ENCODE measurements around the gene HK2. TPM values are rescaled to one million over a fixed set of nuclear protein-coding genes. Genes with fewer than 3 reads are reported as not detected.
A peak's percentile ranks its signal among the peaks of the same experiment; 100 is the strongest.
"Not testable (repeated sequence)": the region's sequence is repeated elsewhere in the genome, so short reads cannot be mapped to it uniquely, and the experiment has no call there.

Gene HK2
- total and polyA plus RNA-seq, 4 donors, result 1.1 to 26.4 (median 13.9) TPM

DNA sequence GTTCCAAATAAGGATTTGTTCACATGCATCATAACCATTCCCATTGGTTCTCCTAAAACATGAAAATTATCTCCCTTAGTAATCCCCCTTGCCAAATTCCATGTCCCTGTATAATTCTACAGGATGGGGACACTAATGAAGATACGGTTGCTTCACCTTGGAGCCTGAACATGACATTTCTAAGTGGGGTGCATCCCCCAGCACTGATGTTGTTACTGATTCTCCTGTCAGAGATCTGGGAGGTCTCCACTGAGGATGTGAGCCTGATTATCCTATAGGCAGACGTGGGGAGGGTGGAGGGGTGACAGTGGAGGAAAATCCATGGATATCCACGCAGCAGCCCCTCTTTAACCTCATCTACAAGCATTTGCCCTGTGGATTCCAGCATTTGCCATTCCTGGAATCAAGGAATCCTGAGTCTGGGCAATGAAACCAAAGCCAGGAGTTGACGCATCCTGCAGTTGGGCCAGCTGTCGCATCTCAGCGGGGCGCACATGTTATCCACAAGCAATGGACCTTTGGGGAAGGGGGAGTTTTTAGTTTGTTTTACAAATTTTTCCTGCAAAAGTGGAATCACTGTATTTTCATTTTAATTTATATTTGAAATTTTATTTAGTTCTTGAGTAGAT is 57.3 kb downstream of the HK2 start:
- ATAC-seq (ENCODE audit: low FRiP score) (no peak), DNase-seq (no peak)
- no peaks in the 10 kb centered on the region for H3K4me1 ChIP-seq (ENCODE audit: control insufficient read depth in 1 of 2, insufficient read depth in 2 of 2, low read length in 2 of 2)
- H3K27ac ChIP-seq (ENCODE audit: low read depth in 1 of 2, low read length in 2 of 2), result no peak overlapping the region
- no peaks in the 10 kb centered on the region for H3K9me3 ChIP-seq (ENCODE audit: control insufficient read depth, low read length)
- intact Hi-C loops (cut with DNase I), result no loop called here
- peaks cover 8 to 10% of the 10 kb centered on the region in 2 donors for H3K36me3 ChIP-seq (ENCODE audit: control insufficient read depth in 1 of 2, insufficient read depth in 2 of 2, low read length in 1 of 2)
- no peaks in the 10 kb centered on the region for H3K27me3 ChIP-seq (ENCODE audit: control insufficient read depth in 1 of 2, insufficient read depth in 2 of 2, low read length in 1 of 2)
- H3K4me3 ChIP-seq (ENCODE audit: low read length in 2 of 2), result no peak overlapping the region
- WGBS, 2 donors, result 81 to 89% methylated on average over 7 of the region's 7 CpGs

- not testable (repeated sequence) for H3K27ac ChIP-seq (ENCODE audit: low read depth in 1 of 2, low read length in 2 of 2)
Measured at GRCh38 chr2:74891816-74892215, 57.9 kb downstream of the HK2 start.

DNA sequence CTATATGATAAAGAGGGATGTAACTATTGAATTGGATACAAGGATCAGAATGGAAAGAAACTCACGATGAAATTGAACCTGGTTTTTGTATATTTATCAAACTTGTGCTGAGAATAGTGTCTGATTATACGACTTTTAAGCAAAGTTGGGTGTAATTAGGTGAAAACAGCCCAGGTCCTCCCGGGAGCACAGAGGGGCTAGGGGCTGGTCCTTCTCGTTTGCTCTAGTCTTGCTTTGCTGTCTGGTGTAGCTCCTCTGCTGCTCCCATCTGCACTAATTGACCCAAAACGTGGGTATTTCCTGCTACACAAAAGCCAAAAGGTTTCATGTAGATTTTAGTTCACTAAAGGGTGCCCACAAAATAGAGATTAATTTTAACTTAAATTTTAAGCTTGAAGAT is 58.7 kb downstream of the HK2 start:
- Histone ChIP-seq H3K27me3 (ENCODE audit: control insufficient read depth in 1 of 2, insufficient read depth in 2 of 2, low read length in 1 of 2) (no peaks in the 10 kb centered on the region), H3K9me3 (ENCODE audit: control insufficient read depth, low read length) (no peaks in the 10 kb centered on the region), H3K4me3 (ENCODE audit: low read length in 2 of 2) (no peak overlapping the region), H3K4me1 (ENCODE audit: control insufficient read depth in 1 of 2, insufficient read depth in 2 of 2, low read length in 2 of 2) (no peaks in the 10 kb centered on the region), H3K27ac (ENCODE audit: low read depth in 1 of 2, low read length in 2 of 2) (no peak overlapping the region), H3K36me3 (ENCODE audit: control insufficient read depth in 1 of 2, insufficient read depth in 2 of 2, low read length in 1 of 2) (peaks cover 7 to 8% of the 10 kb centered on the region in 2 donors)
- WGBS, 2 donors, result 72 to 84% methylated on average over 5 of the region's 5 CpGs
- DNase-seq (no peak), ATAC-seq (ENCODE audit: low FRiP score) (no peak)
- intact Hi-C loops (cut with DNase I), result loop anchor here in 1 of 2 donors (1.0 kb wide), 1 partner anchor 151 kb away; no protein-coding TSS in a partner anchor

More at GRCh38 chr2:74891816-74892215, 57.9 kb downstream of the HK2 start:
- DNase-seq; intact Hi-C loops (cut with DNase I); H3K27me3 ChIP-seq (ENCODE audit: control insufficient read depth in 1 of 2, insufficient read depth in 2 of 2, low read length in 1 of 2); H3K4me1 ChIP-seq (ENCODE audit: control insufficient read depth in 1 of 2, insufficient read depth in 2 of 2, low read length in 2 of 2); ATAC-seq (ENCODE audit: low FRiP score); H3K36me3 ChIP-seq (ENCODE audit: control insufficient read depth in 1 of 2, insufficient read depth in 2 of 2, low read length in 1 of 2); H3K4me3 ChIP-seq (ENCODE audit: low read length in 2 of 2); H3K9me3 ChIP-seq (ENCODE audit: control insufficient read depth, low read length): not testable (repeated sequence)
- WGBS, 2 donors, result 66 to 73% methylated on average over 4 of the region's 4 CpGs

DNA sequence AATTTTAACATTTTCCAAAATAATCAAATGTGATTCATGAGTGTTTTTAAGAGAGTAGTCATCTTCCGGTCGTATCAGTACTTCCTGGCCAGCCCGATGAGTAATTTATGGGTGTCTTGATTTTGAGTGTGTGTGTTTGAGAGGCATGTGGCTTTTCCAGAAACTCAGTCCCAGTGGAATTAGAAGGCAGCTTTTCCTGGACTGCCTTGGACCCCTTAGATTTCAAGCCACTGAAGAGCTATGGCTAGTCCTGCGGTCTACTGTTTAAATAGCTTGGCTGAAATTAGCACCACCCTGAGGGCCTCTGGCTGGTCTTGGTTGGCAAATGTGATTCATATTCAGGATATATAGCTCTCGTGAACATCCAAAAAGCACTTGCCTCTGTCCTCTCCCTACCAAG is 59.4 kb downstream of the HK2 start:
- ATAC-seq (ENCODE audit: low FRiP score) (peak; percentile 22), DNase-seq (no peak)
- Histone ChIP-seq H3K27ac (ENCODE audit: low read depth in 1 of 2, low read length in 2 of 2) (peak overlapping the region in 1 of 2 donors; percentile 56), H3K9me3 (ENCODE audit: control insufficient read depth, low read length) (no peaks in the 10 kb centered on the region), H3K36me3 (ENCODE audit: control insufficient read depth in 1 of 2, insufficient read depth in 2 of 2, low read length in 1 of 2) (peaks cover 2 to 7% of the 10 kb centered on the region in 2 donors), H3K4me1 (ENCODE audit: control insufficient read depth in 1 of 2, insufficient read depth in 2 of 2, low read length in 2 of 2) (no peaks in the 10 kb centered on the region), H3K4me3 (ENCODE audit: low read length in 2 of 2) (no peak overlapping the region), H3K27me3 (ENCODE audit: control insufficient read depth in 1 of 2, insufficient read depth in 2 of 2, low read length in 1 of 2) (no peaks in the 10 kb centered on the region)
- intact Hi-C loops (cut with DNase I), result loop anchor here in 1 of 2 donors (1.0 kb wide), 1 partner anchor 152 kb away; no protein-coding TSS in a partner anchor
- WGBS, 2 donors, result 18 to 21% methylated on average over 5 of the region's 5 CpGs

- DNase-seq (no peak), ATAC-seq (ENCODE audit: low FRiP score) (no peak)
- Histone ChIP-seq H3K4me3 (ENCODE audit: low read length in 2 of 2) (no peak overlapping the region), H3K27ac (ENCODE audit: low read depth in 1 of 2, low read length in 2 of 2) (no peak overlapping the region), H3K27me3 (ENCODE audit: control insufficient read depth in 1 of 2, insufficient read depth in 2 of 2, low read length in 1 of 2) (no peaks in the 10 kb centered on the region), H3K36me3 (ENCODE audit: control insufficient read depth in 1 of 2, insufficient read depth in 2 of 2, low read length in 1 of 2) (peaks cover 0 to 6% of the 10 kb centered on the region in 2 donors), H3K4me1 (ENCODE audit: control insufficient read depth in 1 of 2, insufficient read depth in 2 of 2, low read length in 2 of 2) (no peaks in the 10 kb centered on the region), H3K9me3 (ENCODE audit: control insufficient read depth, low read length) (no peaks in the 10 kb centered on the region)
- 89 to 95% methylated on average over 6 of the region's 6 CpGs for WGBS, 2 donors
- intact Hi-C loops (cut with DNase I), result no loop called here
Measured at GRCh38 chr2:74894272-74894981, 60.5 kb downstream of the HK2 start.

- Histone ChIP-seq H3K36me3 (ENCODE audit: control insufficient read depth in 1 of 2, insufficient read depth in 2 of 2, low read length in 1 of 2) (peaks cover 0 to 3% of the 10 kb centered on the region in 2 donors), H3K27ac (ENCODE audit: low read depth in 1 of 2, low read length in 2 of 2) (no peak overlapping the region), H3K4me3 (ENCODE audit: low read length in 2 of 2) (no peak overlapping the region), H3K27me3 (ENCODE audit: control insufficient read depth in 1 of 2, insufficient read depth in 2 of 2, low read length in 1 of 2) (no peaks in the 10 kb centered on the region), H3K4me1 (ENCODE audit: control insufficient read depth in 1 of 2, insufficient read depth in 2 of 2, low read length in 2 of 2) (no peaks in the 10 kb centered on the region), H3K9me3 (ENCODE audit: control insufficient read depth, low read length) (no peaks in the 10 kb centered on the region)
- DNase-seq (no peak), ATAC-seq (ENCODE audit: low FRiP score) (no peak)
- 86 to 93% methylated on average over 2 of the region's 2 CpGs for WGBS, 2 donors
- intact Hi-C loops (cut with DNase I), result no loop called here
Measured at GRCh38 chr2:74895001-74895400, 61.1 kb downstream of the HK2 start.

- Histone ChIP-seq H3K4me3 (ENCODE audit: low read length in 2 of 2) (no peak overlapping the region), H3K36me3 (ENCODE audit: control insufficient read depth in 1 of 2, insufficient read depth in 2 of 2, low read length in 1 of 2) (no peaks in the 10 kb centered on the region), H3K27ac (ENCODE audit: low read depth in 1 of 2, low read length in 2 of 2) (no peak overlapping the region), H3K9me3 (ENCODE audit: control insufficient read depth, low read length) (no peaks in the 10 kb centered on the region), H3K27me3 (ENCODE audit: control insufficient read depth in 1 of 2, insufficient read depth in 2 of 2, low read length in 1 of 2) (no peaks in the 10 kb centered on the region), H3K4me1 (ENCODE audit: control insufficient read depth in 1 of 2, insufficient read depth in 2 of 2, low read length in 2 of 2) (no peaks in the 10 kb centered on the region)
- intact Hi-C loops (cut with DNase I), result no loop called here
- ATAC-seq (ENCODE audit: low FRiP score) (no peak), DNase-seq (no peak)
Measured at GRCh38 chr2:74896232-74896631, 62.3 kb downstream of the HK2 start.

- DNase-seq; H3K27me3 ChIP-seq (ENCODE audit: control insufficient read depth in 1 of 2, insufficient read depth in 2 of 2, low read length in 1 of 2); H3K27ac ChIP-seq (ENCODE audit: low read depth in 1 of 2, low read length in 2 of 2); H3K36me3 ChIP-seq (ENCODE audit: control insufficient read depth in 1 of 2, insufficient read depth in 2 of 2, low read length in 1 of 2); H3K9me3 ChIP-seq (ENCODE audit: control insufficient read depth, low read length); ATAC-seq (ENCODE audit: low FRiP score); H3K4me3 ChIP-seq (ENCODE audit: low read length in 2 of 2); intact Hi-C loops (cut with DNase I); H3K4me1 ChIP-seq (ENCODE audit: control insufficient read depth in 1 of 2, insufficient read depth in 2 of 2, low read length in 2 of 2): not testable (repeated sequence)
- WGBS, 2 donors, result 85 to 95% methylated on average over 2 of the region's 2 CpGs
Measured at GRCh38 chr2:74900225-74900624, 66.3 kb downstream of the HK2 start.

Data from aorta (tissue), 5 donors.